Activated CD4-positive, alpha-beta T cell treated with anti-CD3 and anti-CD28 coated beads, Interleukin-10, Interleukin-2, amounts not matched to agents 100 ng/mL and 50 ng/mL, durations not matched to agents 16 hours and 8 hours (primary cell): Measurements from ENCODE around the gene TMEFF1.

Source experiments
- DNase-seq: peaks from one replicate; pipeline ENCODE4 v3.0.0-alpha.2; 2020

TMEFF1 gene

DNA sequence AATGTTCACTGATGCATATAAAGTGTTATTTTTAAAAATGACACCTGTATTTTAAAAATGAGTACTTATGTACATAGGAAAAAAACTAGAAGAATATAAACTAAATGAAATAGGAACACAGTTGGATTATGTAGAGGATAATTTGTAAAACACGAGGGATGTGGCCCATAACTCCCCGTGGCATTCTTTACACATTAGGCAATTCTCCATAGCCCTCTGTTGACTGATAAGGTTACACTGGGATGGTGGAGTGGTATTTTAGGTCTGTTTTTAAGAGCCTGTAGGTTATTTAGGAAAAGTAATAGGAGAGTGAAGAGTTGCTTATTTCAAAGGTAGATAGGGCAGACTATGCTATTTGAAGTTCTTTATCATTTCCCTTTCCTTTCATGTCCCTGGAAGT is 106.7 kb downstream of the TMEFF1 start:
- DNase-seq, result no peak

DNA sequence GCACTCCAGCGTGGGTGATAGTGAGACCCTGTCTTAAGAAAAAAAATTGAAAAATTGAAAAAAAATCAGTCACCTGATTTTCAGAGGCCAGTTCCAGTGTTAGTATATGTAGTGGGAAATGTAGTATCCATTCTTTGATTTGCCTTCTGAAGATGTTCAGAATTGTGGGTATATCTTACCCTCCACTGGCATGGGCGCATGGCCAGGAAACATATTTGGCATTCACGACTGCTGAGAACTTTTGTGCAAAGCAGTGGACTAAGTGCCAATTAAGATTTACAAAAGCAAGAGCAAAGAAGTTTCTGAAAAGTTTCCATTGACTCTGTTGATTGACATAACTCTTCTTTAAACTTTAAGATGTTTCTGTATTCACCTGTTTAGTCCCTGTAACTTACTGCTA is 107.3 kb downstream of the TMEFF1 start:
- no peak for DNase-seq

DNA sequence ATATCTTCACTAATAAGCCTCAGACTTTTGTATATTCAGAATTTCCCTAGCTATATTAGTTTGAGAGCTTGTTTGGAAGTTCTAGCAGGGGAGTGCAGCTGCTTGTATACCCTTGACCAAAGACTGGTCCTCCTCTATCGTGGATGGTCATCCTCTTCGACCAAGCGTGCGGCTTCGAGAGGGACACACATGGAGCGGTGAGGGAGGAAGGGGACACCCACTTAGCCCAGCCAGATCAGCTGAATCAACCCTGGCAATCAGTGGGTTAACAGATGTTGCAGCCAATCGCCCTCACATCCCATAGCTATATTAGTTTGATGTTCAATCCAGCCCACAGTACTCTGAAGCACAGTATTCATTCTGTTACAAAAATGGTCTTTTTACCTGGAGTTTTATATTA is 108.1 kb downstream of the TMEFF1 start:
- DNase-seq, result no peak

DNA sequence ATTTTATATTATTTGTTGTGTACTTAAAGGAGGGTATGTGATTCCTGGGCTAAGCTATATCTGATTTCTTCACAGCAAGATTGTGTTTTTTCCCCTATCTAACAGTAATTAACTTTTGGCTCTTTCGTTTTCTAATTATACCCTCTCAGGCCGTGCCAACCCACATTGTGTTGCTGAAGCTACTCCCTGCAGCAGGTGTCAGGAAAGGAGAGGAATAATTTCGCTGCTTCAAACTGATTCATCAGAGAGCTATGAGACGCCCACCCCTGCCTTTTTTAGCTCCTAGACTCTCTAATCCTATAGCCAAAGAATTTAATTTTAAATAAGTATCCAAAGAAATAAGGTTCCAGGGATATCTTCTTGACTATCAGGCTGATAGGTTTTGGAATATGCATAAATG is 108.7 kb downstream of the TMEFF1 start:
- DNase-seq, result no peak

DNA sequence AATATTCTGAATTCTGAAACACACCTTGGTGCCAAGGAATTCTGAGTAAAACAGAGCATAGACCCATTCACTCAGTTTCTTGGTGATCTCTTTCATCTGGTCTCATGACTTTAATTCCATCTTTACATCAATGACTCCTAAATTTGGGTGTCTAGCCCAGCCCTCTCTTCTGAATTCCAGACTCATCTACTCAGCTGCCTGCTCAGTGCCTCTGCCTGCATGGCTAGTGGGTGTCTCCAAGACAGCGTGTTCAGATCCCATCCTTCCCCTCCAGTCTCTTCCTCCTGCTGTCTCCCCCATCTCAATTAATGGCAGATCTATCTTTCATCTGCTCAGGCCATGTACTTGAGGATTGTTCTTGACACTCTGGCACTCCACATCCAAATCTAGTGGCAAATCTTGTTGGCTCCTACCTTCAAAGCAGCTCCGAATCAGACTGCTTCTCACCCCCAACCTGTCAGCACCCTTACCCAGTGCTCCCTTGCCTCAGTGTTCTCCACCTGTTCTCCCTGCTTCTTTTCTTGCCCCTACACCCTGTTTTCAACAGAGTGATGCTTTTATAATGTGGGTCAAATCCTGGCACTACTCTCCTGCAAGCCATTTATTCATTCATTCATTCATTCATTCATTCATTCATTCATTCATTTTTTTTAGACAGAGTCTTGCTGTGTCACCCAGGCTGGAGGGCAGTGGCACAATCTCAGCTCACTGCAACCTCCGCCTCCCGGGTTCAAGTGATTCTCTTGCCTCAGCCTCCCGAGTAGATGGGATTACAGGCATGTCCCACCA is 110.3 kb downstream of the TMEFF1 start:
- DNase-seq, result no peak

DNA sequence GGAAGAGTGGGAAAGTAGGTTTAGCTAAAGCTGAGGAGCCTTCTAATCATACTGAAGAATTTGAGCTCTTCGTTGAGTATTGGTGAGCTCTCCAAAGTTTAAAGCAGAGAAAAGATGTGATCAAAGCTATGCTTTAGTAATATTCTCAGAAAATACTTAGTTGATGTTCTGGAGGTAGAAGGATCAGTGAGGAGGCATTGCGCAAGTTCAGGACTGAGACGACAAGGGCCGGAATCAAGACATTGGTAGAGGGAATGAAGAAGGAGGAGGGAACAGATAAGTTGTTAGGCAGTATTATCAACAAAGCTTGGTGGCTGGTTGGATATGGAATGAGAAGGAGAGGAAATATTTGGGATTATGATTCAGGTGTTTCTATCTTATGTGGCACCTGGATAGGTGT is 112.0 kb downstream of the TMEFF1 start:
- no peak for DNase-seq

DNA sequence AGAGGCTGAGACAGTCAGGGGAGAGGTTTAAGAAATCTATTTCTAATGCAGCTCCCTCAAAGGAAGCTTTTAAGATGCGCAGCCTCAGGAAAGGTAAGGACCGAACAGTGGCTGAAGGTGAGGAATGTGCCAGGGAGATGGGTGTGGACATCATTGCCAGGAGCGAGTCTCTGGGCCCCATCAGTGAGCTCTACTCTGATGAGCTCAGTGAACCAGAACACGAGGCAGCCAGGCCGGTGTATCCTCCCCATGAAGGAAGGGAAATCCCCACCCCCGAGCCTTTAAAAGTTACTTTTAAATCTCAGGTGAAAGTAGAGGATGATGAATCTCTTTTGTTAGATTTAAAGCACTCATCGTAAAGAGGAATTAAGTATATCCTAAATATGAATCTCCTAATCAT is 113.1 kb downstream of the TMEFF1 start:
- no peak for DNase-seq

DNA sequence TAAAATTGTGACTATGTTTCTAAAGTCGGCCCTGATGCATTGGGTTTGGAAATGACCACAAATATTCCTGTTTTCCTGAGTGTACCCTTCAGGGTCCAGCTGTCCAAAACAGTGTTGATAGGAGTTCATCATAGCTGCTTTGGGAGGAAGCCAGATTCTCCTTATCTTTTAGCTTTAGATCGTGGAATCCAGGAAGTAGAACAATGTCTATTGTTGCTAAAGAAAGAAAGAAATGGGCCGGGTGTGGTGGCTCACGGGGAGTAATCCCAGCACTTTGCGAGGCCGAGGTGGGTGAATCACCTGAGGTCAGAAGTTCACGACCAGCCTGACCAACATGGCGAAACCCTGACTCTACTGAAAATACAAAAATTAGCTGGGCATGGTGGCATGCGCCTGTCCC is 114.4 kb downstream of the TMEFF1 start:
- no peak for DNase-seq

DNA sequence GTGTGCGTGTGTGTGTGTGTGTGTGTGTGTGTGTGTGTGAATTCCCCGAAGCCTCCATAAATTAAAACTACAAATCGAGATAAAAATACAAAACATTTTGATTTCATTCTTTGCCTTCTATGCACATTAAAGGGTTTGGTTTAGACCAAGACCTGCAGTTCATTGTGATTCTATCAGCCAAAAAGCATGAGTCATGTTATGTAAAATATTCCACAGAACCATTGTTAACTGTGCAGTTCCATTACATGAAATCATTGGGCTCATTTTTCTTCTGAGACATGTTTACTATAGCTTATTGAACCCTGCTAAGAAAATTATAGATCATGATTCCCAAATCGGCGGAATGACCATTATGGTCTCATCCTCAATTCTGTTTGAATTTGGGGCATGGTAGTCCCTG is 116.6 kb downstream of the TMEFF1 start:
- DNase-seq, result no peak

DNA sequence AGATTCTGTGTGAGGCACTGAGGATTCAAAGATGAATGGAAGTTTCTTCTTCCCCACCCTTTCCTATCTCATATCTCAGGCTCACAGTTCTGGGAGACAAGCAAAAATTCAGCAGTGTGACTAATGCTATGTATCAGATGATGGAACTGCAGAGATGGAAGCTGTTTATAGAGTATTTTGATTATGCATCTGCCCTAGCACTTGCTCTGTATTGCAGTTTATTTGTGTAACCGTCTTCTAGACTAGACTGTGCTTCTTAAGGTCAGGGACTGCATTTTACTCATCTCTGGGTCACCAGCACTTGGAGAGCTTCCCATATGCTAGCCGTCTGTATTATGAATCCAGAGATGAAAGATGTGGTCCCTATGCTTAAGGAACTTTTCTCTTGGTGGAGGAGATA is 117.5 kb downstream of the TMEFF1 start:
- no peak for DNase-seq

DNA sequence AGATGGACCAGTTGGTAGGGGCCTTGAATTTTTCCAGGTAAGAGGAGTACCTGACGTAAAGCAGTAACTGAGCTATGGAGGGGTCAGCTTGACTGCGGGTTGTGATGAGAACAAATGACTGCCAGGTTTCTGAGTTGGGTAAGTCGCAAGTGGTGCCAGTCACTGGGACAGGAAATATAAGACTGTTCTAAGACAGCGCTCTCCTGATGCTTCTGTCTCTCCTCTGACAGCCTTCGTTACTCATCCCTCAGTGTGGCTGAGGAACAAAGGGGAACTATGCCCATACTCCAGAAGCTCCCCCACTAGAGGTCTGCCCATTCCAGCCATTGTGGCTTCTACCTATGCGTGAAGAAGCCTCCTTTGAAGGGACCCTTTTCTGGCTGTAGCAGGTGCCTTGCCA is 118.2 kb downstream of the TMEFF1 start:
- no peak for DNase-seq

DNA sequence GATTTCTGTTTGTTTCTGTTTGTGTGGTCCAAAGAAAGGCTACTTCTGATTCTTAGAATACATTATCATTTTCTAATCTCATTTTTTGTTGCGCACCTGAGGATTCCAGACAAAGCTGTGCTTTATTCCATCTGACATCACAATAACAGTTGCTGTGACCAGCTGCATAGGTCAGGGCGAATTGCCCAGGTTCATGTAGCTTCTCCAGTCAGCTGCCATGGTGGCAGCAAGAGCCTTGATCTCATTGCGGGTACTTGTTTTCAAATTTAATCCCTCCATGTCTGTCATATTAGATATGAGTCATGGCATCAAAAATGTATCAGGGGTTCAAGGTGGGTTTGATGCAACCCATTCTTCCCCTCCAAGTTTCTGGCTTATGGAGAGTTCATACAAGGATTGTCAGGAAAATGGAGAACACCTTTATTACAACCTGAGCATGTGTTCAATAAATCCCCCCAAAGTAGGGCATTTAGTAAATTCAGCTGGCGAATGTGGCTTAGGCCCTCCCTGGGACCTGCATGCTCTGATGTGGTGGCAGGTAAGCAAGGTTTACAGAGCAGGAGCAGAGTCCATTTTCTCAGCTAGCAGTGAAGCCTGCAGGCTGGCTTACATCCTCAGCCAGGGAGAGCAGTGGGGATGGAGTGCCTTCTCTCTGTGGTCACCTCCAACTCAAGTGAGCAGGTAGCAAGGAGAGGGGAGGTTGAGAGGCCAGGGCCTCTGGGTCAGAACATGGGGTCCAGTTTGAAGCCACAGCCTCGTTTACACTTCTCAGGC is 118.9 kb downstream of the TMEFF1 start:
- DNase-seq, result no peak

DNA sequence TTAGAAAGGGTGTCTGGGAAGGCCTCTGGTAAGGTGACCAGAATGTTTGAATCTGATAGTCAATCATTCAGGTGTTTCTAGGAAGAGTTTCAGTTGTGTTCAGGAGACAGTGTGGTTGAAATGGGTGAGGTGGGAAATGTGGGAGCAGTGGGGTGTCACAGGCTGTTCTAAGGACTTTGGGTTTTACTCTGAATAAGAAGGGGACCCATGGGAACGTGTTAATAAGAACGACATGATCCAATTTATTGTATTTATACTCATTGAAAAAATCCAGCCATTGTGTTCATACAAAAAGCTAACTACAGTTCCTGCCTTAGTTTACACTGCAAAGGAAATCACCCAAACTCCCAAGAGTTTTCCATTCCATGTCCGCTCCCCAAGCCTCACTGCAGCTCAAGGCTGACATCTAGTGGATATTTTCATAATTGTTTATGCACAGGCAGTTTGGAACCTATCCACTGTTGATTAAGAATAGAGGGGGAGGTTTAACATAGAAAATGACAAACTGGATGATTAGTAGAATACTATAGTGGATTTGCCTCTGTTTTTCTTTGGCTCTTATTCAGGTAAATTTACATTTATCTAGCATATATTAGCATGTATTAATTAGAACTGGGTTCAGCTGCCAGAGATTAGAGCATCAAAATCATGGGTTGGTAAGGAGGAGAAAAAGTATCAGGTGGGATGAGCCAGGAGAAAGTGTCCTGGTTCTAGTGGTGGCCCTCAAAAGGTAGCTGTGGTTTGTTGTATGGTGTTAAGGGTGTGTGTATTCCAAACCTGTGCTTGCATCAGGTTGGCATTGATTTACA is 122.6 kb downstream of the TMEFF1 start:
- DNase-seq, result peak; percentile 65

DNA sequence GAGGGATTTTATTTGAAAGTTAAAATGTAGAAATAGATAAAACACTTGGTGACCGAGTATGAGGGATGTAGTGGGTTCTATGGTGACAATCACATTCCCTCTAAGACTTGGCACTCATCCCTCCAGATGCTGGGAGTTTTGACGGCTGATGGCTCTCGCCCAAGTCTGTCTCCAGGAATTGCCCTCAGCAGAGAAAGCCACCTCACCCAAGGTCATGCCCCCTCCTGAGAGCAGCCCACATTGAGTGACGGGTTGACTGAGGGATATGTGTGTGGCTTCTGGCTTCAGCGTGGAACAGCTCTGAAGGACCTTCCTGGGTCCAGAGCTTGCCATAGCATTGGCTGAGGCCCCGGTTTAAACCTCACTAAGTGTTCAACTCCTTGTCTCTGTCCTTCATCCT is 124.3 kb downstream of the TMEFF1 start:
- no peak for DNase-seq

DNA sequence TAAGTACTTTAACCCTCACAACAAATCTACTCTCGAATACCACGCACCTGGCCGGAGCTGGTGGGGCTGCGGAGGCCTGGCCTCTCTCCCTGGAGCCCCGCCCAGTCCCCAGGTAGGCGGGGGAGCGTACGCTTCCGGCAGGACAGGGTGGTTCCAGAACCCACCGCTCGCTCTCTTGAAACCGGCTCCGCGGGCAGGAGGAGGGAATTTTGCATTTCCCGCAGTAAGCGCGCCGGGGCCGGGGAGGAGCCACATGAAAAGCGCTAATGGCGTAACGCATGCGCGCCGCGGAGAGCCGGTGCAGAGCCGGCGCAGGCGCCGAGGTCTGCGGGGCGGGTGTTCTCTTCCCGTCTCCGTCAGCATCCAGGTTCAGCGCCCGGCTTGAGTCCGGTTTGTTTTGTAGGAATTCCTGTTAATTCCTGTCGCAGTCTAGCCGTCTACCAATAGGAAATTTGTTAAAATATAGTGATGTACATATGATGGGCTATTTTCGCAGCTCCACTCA is 125.7 kb downstream of the TMEFF1 start:
- DNase-seq, result peak; percentile 81

DNA sequence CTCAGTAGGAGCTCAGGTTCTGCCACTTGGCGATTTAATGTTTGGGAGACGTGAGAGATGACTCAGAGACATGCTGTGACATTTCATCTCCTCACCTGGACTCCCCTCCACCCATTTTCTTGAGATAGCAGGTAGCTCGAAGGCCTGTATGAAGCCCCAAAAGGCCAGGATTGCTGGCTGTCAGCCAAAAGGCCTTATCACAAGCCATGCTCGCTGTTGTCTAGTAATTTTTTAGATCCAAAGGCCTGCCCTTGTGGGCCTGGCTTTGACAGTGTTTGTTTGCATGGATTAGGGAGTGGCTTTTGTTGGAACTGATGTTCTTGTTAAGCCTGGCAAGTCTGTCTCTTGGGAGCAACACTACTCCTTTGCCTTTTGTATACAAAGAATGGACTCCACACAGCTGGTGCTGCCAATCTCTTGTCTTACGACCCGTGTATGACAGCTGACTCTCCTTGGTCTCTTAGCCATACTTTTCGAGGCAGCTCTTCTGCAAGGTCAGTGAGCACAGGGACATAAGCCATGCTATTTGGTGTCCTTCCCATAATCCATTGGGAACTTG is 127.7 kb downstream of the TMEFF1 start:
- DNase-seq, result no peak

DNA sequence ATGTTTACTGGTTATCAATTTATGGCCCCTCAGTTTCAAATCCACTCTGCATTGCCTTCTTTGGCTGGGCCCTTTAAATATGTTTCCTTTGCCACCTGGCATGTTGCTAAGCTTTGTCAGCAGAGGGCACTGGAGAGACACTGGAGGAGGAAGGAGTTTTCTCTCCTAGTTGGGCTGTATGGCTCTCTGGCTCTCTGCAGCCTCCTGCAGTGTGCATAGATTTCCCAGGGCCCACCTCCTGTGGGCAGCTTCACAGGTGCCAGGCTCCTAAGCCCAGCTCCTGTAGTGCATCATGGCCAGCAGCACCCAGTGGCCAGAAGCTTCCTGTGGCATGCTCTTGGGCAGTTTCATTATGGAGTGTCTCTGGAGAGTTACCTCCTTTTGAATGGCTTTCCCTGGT is 128.3 kb downstream of the TMEFF1 start:
- DNase-seq, result peak; percentile 72

DNA sequence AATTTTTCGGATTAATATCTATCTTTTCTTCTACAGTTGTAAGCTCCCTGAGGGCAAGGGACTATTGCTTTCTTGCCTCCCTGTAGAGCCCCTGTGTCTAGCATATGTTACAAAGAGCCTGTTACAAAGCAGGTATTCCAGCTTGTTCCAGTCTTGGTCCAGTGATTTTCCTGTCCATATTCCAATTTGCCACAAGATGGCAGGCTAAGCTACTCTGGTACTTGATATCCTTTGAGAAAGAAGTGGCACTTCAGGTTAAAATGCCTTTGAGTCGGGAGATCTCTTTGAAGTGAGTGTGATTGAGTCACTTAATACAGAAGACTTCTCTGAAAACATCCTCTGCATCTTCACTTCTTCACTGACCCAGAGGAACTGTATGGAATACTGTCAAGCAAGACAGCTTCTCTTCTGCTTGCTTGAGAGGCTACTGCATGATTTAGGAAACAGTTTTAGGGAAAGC is 129.4 kb downstream of the TMEFF1 start:
- peak; percentile 11 for DNase-seq

DNA sequence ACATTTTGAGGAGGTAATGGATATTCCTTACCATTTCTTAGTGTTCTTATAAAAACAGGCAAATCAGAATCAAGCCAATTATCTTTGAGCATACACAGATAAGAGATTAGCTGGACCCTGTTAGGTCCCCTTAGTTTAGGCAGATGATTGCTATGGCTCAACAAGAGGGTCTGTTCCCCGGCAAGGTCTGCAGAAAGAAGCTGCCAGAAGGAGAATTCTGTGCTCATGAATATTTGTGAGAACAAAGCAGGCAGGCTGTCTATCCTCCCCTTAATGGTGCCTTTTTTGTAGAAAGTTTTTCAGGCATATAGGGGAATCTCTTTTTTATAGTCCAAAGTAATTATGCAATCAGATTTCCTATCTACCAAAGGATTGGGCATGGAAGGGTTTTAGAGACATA is 132.5 kb downstream of the TMEFF1 start:
- DNase-seq, result no peak

DNA sequence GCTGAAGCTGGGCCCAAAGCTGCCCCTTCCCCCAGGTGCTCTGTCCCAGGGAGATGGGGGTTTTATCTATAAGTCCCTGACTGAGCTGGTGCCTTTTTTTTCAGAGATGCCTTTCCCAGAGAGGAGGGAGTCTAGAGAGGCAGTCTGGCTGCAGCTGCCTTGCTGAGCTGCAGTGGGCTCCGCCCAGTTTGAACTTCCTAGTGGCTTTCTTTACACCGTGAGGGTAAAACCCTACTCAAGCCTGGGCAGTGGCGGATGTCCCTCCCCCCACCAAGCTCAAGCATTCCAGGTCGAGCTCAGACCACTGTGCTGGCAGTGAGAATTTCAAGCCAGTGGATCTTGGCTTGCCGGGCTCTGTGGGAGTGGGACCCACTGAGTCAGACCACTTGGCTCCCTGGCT is 146.2 kb downstream of the TMEFF1 start:
- DNase-seq, result no peak

DNA sequence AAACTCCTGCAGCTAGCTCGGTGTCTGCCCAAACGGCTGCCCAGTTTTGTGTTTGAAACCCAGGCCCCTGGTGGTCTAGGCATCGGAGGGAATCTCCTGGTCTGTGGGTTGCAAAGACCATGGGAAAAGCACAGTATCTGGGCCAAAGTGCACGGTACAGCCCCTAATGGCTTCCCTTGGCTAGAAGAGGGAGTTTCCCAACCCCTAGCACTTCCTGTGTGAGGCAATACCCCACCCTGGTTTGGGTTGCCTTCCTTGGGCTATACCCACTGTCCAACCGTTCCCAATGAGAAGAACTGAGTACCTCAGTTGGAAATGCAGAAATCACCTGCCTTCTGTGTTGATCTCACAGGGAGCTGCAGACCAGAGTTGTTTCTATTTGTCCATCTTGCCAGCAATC is 146.7 kb downstream of the TMEFF1 start:
- DNase-seq, result no peak

DNA sequence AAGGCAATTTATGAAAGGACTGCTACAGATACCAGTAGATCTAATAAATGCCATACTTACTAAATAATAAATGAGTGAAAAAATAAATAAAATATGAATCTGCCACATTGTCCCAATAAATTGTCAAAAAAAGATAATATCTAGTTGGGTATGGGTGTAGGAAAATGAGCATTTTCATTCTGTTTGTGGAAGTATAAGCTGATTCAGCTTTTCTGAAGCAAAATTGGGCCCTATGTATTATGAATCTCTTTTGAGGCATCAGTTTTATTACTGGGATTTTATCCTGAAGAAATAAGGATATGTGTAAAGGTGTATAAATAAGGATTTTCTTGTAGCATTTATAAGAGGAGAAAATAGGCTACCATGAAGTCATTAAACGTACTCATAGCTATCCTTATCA is 151.0 kb downstream of the TMEFF1 start:
- no peak for DNase-seq

DNA sequence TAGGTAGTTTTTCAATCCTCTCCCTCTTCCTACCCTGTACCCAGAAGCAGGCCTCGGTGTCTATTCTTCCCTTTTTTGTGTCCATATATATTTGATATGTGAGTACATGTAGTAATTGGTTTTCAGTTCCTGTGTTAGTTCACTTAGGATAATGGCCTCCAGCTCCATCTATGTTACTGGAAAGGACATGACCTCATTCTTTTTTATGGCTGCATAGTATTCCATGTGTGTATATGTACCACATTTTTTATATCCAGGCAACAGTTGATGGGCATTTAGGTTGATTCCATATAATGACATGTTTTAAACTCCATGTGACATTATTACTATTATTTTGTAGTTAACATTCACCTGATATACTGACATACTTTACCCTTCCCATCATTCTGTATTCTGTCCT is 154.0 kb downstream of the TMEFF1 start:
- no peak for DNase-seq
